BJ (cell line): ENCODE results near the gene FBRSL1. TPM values are rescaled to one million over a fixed set of nuclear protein-coding genes. Genes with fewer than 3 reads are reported as not detected.

Experiments used
- CTCF ChIA-PET: fragments of 350-600 bp; formaldehyde crosslinking; extraction: SDS; loops from one replicate; lab custom pipeline; 2021; ENCODE audit warnings: antibody characterized with exemption, inconsistent platforms; lab: Yijun Ruan, JAX
- POLR2A ChIA-PET: fragments of 300-600 bp; sonication (Branson Sonifier 250); formaldehyde crosslinking; extraction: SDS; loops from one replicate; lab custom pipeline; 2021; ENCODE audit warnings: antibody characterized with exemption; lab: Charles Lee
- DNase-seq: peaks from one replicate; pipeline ENCODE4 v3.0.0-alpha.2; 2011; ENCODE audit warnings: low read depth
- H3K27me3 ChIP-seq: 2 replicates; pipeline ENCODE4 v1.6.0; 2011; ENCODE audit warnings: low read length; ENCODE audit not compliant: control insufficient read depth, insufficient read depth
- H3K36me3 ChIP-seq: 2 replicates; pipeline ENCODE4 v1.5.1; 2011; ENCODE audit warnings: low read length; ENCODE audit not compliant: control insufficient read depth, insufficient read depth
- H3K4me3 ChIP-seq: 2 replicates; pipeline ENCODE4 v1.5.1; 2011; ENCODE audit warnings: low read depth, mild to moderate bottlenecking, control low read depth, low read length
- CTCF ChIP-seq: IDR thresholded peaks from 2 replicates; pipeline ENCODE4 v1.5.1; 2011; ENCODE audit warnings: low read depth, mild to moderate bottlenecking, control low read depth, inconsistent platforms, low read length, moderate library complexity; ENCODE audit not compliant: insufficient read depth
- polyA plus RNA-seq: library from polyadenylated mRNA; depleted of rRNA; stranded (reverse); fragments of >200 nt; gene quantifications from 2 replicates; pipeline ENCODE4 v1.2.3, GENCODE V29; 2011

Gene FBRSL1
- polyA plus RNA-seq, 1 experiment = 1.4 TPM

- H3K4me3 ChIP-seq = no peak overlapping the region
- ChIA-PET POLR2A (no interaction called here), CTCF (interaction anchor here (0.6 to 1.6 kb wide), 3 partner anchors 13 to 140 kb away, joined by 3 to 5 read pairs (median 3); no protein-coding TSS in a partner anchor)
- TF ChIP-seq CTCF = peak; percentile 28
- no peaks in the 10 kb centered on the region for H3K27me3 ChIP-seq
- H3K36me3 ChIP-seq = 0 out of 2 replicates have a peak, but pooled peaks cover 1% of the 10 kb centered on the region
- DNase-seq = no peak
Observed at GRCh38 chr12:132554845-132555630, 65.1 kb downstream of the FBRSL1 start.

DNA sequence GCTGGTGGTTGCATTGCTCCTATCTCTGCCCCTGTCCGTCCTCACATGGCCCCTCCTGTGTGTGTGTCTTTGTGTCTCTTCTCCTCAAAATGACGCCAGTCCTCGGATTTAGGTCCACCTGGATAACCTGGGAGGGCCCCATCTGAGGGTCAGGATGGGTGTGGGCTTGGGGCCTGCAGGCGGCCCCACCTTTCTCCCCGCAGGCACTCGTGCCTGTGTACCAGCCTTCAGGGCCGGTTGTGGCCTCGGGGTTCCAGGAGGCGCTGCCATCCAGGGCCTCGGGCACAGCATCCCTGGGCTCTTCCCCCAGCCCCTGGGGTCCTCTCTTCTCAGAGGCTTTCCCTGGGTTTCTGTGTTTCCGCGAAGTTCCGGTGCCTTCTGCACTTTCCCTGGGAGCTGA lies 65.7 kb downstream of the FBRSL1 start:
- H3K4me3 ChIP-seq = no peak overlapping the region
- DNase-seq = no peak
- 0 out of 2 replicates have a peak, but pooled peaks cover 1% of the 10 kb centered on the region for H3K36me3 ChIP-seq
- no peak for TF ChIP-seq CTCF
- no peaks in the 10 kb centered on the region for H3K27me3 ChIP-seq
- ChIA-PET CTCF (interaction anchor here (1.6 kb wide), 1 partner anchor 140 kb away, joined by 5 read pairs; no protein-coding TSS in a partner anchor), POLR2A (no interaction called here)

DNA sequence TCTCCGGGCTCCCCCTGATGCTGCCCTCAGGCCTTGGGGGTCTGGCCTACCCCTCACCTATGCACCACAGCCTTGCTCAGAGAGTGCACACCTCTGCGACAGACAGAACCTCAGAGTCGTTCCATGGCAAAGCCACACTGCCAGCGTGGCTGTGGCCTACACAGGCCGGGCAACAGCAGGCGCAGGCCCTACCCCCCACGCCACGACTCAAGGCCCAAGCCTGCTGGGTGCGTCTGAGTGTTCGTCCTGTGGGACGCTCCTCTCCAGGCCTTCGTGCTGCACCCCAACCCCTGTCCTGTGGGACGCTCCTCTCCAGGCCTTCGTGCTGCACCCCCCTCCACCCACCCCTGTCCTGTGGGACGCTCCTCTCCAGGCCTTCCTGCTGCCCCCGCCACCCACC lies 66.3 kb downstream of the FBRSL1 start:
- no peak for DNase-seq
- Histone ChIP-seq H3K4me3 (no peak overlapping the region), H3K36me3 (0 out of 2 replicates have a peak, but pooled peaks cover 1% of the 10 kb centered on the region), H3K27me3 (no peaks in the 10 kb centered on the region)
- no peak for TF ChIP-seq CTCF
- ChIA-PET CTCF (no interaction called here), POLR2A (no interaction called here)

DNA sequence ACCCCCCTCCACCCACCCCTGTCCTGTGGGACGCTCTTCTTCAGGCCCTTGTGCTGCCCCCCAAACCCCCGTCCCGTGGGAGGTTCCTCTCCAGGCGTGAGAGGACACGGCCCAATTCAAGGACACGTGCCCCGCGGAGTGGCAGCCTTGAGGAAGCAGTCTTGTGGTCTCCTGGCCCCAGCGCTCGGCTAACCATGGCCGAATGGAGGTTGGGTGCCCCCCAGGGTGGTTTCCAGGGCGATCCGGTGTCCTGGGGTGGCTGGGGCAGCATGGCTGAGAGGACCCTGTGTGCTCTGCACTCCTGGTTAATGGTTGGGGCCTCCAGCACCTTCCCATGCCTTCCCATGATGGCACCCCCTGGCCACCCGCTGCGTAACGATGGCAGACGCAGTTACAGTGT lies 66.8 kb downstream of the FBRSL1 start:
- Histone ChIP-seq H3K4me3 (no peak overlapping the region), H3K27me3 (no peaks in the 10 kb centered on the region), H3K36me3 (0 out of 2 replicates have a peak, but pooled peaks cover 1% of the 10 kb centered on the region)
- DNase-seq = no peak
- POLR2A ChIA-PET = no interaction called here
- TF ChIP-seq CTCF = no peak
- CTCF ChIA-PET = interaction anchor here (1.0 kb wide), 1 partner anchor 142 kb away, joined by 5 read pairs; no protein-coding TSS in a partner anchor

DNA sequence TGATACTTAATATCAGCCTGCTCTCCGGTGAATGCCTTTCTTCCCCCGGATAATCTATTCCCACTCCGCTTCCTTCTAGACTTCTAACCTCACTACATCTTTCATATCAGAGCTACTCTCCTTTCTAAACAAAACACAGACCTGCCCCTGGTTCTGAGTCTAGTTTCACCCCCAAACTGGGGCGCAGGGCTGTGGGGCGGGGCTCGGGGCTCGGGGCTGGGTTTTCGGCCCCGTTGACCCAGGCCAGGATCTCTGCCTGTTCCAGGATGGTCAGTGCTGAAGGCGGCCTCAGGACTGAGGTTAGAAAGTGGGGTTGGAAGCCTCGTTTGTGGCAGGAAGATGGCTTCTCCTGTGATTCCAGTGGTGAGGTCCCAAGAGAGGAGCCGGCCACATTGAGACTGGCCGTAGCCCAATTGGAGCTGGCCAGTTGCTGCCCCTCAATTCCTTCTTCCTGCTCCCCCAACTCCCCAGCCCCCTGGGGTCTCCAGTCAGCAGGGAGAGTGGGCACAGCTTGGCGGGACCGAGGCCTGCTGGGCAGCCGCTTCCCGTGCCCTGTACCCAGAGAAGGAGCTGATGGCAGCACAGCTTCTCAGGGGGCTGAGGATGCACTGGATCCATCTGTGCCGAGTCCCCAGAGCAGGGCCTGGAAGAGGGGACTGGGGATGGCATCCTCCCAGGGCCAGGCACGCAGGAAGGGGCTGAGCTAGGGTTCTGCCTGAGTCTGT lies 67.5 kb downstream of the FBRSL1 start:
- no peak for TF ChIP-seq CTCF
- no peaks in the 10 kb centered on the region for H3K27me3 ChIP-seq
- H3K4me3 ChIP-seq = no peak overlapping the region
- no peaks in the 10 kb centered on the region for H3K36me3 ChIP-seq
- ChIA-PET CTCF (interaction anchor here (1.0 kb wide), 1 partner anchor 142 kb away, joined by 5 read pairs; no protein-coding TSS in a partner anchor), POLR2A (no interaction called here)
- DNase-seq = no peak
